Gastrocnemius medialis (tissue), 4 donors: ENCODE data around the gene SH3GL1.

Experiments used
- CTCF ChIP-seq, 5 experiments: fragments of 450-650 bp in 3 of 5; fragments of 200-600 bp in 2 of 5; sonication (generic) in 2 of 5; IDR thresholded peaks in 4 of 5; conservative IDR thresholded peaks in 1 of 5; 1 replicate in 4 of 5; 2 replicates in 1 of 5; pipeline ENCODE4 v1.5.1; 2016 to 2019; ENCODE audit warnings: antibody characterized with exemption in 5 of 5, mild to moderate bottlenecking in 3 of 5, moderate library complexity in 3 of 5
- POLR2A ChIP-seq, 2 donors: fragments of 450-650 bp; IDR thresholded peaks; one replicate each; pipeline ENCODE4 v1.6.1; 2017; ENCODE audit warnings: antibody characterized with exemption in 2 of 2, mild to moderate bottlenecking in 2 of 2, moderate library complexity in 2 of 2

GRCh38 chr19:4357921-4358326 is 42.4 kb downstream of the SH3GL1 start:
- TF ChIP-seq CTCF (IDR thresholded peaks at IDR 0.05 in 4 of 5, conservative IDR thresholded peaks at IDR 0.05 in 1 of 5) (no peak), POLR2A (IDR thresholded peaks at IDR 0.05) (no peak)
